Hepatocyte (in vitro differentiated cells): ENCODE data around the gene TAB3. TPM values are rescaled to one million over a fixed set of nuclear protein-coding genes. Genes with fewer than 3 reads are reported as not detected.

Experiments
- DNase-seq: peaks from one replicate; pipeline ENCODE4 v3.0.0-alpha.2; 2016; ENCODE audit warnings: low spot score
- H2AFZ ChIP-seq: fragments of 200-600 bp; sonication (generic); 2 replicates; pipeline ENCODE4 v1.6.0; 2016; ENCODE audit warnings: antibody characterized with exemption, mild to moderate bottlenecking
- H3K27ac ChIP-seq: fragments of 200-600 bp; sonication (generic); 2 replicates; pipeline ENCODE4 v1.5.1; 2016; ENCODE audit warnings: mild to moderate bottlenecking
- H3K27me3 ChIP-seq: fragments of 200-600 bp; sonication (generic); 2 replicates; pipeline ENCODE4 v1.6.1; 2016
- H3K36me3 ChIP-seq: fragments of 200-600 bp; sonication (generic); replicated peaks from 2 replicates; pipeline ENCODE4 v1.5.1; 2016; ENCODE audit warnings: low read depth; ENCODE audit not compliant: insufficient read depth
- H3K4me1 ChIP-seq: fragments of 200-600 bp; sonication (generic); 2 replicates; pipeline ENCODE4 v1.5.1; 2016; ENCODE audit warnings: mild to moderate bottlenecking, moderate library complexity; ENCODE audit not compliant: insufficient read depth
- H3K4me2 ChIP-seq: fragments of 200-600 bp; sonication (generic); 2 replicates; pipeline ENCODE4 v1.6.0; 2016
- H3K4me3 ChIP-seq: fragments of 200-600 bp; sonication (generic); 2 replicates; pipeline ENCODE4 v1.5.1; 2016; ENCODE audit warnings: mild to moderate bottlenecking
- H3K79me2 ChIP-seq: fragments of 200-600 bp; sonication (generic); 2 replicates; pipeline ENCODE4 v1.6.0; 2017; ENCODE audit warnings: mild to moderate bottlenecking
- H3K9me2 ChIP-seq: fragments of 200-600 bp; sonication (generic); replicated peaks from 2 replicates; pipeline ENCODE4 v1.6.0; 2017; ENCODE audit warnings: mild to moderate bottlenecking; ENCODE audit not compliant: insufficient read depth
- H3K9me3 ChIP-seq: fragments of 200-600 bp; sonication (generic); 2 replicates; pipeline ENCODE4 v1.5.1; 2016; ENCODE audit warnings: low read depth, mild to moderate bottlenecking
- H4K20me1 ChIP-seq: fragments of 200-600 bp; sonication (generic); 2 replicates; pipeline ENCODE4 v1.6.0; 2016; ENCODE audit warnings: mild to moderate bottlenecking; ENCODE audit not compliant: insufficient read depth, poor library complexity, severe bottlenecking
- CTCF ChIP-seq: fragments of 200-600 bp; sonication (generic); IDR thresholded peaks from 2 replicates; pipeline ENCODE4 v1.5.1; 2016; ENCODE audit warnings: antibody characterized with exemption, mild to moderate bottlenecking; ENCODE audit not compliant: poor library complexity
- EZH2 ChIP-seq: fragments of 200-600 bp; sonication (generic); IDR thresholded peaks from 2 replicates; pipeline ENCODE4 v1.6.1; 2016; ENCODE audit warnings: antibody characterized with exemption, mild to moderate bottlenecking, borderline replicate concordance
- EZH2phosphoT487 ChIP-seq: fragments of 200-600 bp; sonication (generic); IDR thresholded peaks from one replicate; pipeline ENCODE4 v1.6.1; 2018; ENCODE audit warnings: antibody characterized with exemption, mild to moderate bottlenecking, low read depth, moderate library complexity; ENCODE audit not compliant: unreplicated experiment, severe bottlenecking
- WGBS: methylation state at CpG from one replicate; pipeline ENCODE4 v1.1.6; 2016; ENCODE audit warnings: low lambda C conversion rate; ENCODE audit errors: missing lambda C conversion rate; 5-methylcytosine and 5-hydroxymethylcytosine counted together
- polyA plus RNA-seq: library from polyadenylated mRNA; unstranded; fragments of >200 nt; fragmentation: Nextera tagmentation; extraction: Ambion mirVana; gene quantifications from 2 replicates; pipeline ENCODE4 v1.2.1, GENCODE V29; 2016
- total RNA-seq: library from RNA; depleted of rRNA; stranded (reverse); fragments of >200 nt; gene quantifications from 2 replicates; pipeline ENCODE4 v1.2.3, GENCODE V29; 2014

Gene TAB3
- total and polyA plus RNA-seq, 2 experiments from 2014 or later, result 18.9 to 79.1 TPM

GRCh38 chrX:30833896-30834295 is 55.2 kb downstream of the TAB3 start:
- H3K36me3 ChIP-seq, result no peaks in the 10 kb centered on the region
- peaks cover 4% of the 10 kb centered on the region for H3K4me1 ChIP-seq
- WGBS, result 87% methylated on average over 4 of the region's 4 CpGs
- peaks cover 5% of the 10 kb centered on the region for H3K9me3 ChIP-seq
- H2AFZ ChIP-seq, result no peak overlapping the region
- H3K4me2 ChIP-seq, result no peak overlapping the region
- H3K4me3 ChIP-seq, result no peak overlapping the region
- TF ChIP-seq EZH2phosphoT487 (no peak), CTCF (no peak), EZH2 (no peak)
- DNase-seq, result no peak
- H4K20me1 ChIP-seq, result no peaks in the 10 kb centered on the region
- no peaks in the 10 kb centered on the region for H3K27me3 ChIP-seq
- no peaks in the 10 kb centered on the region for H3K9me2 ChIP-seq
- H3K79me2 ChIP-seq, result no peaks in the 10 kb centered on the region
- H3K27ac ChIP-seq, result no peak overlapping the region

GRCh38 chrX:30831082-30831481 is 58.0 kb downstream of the TAB3 start:
- Histone ChIP-seq H3K27ac (no peak overlapping the region), H3K9me2 (no peaks in the 10 kb centered on the region), H3K79me2 (no peaks in the 10 kb centered on the region), H3K4me2 (no peak overlapping the region), H3K4me3 (no peak overlapping the region), H2AFZ (no peak overlapping the region), H3K9me3 (no peaks in the 10 kb centered on the region), H3K4me1 (peaks cover 4% of the 10 kb centered on the region), H3K27me3 (no peaks in the 10 kb centered on the region), H3K36me3 (no peaks in the 10 kb centered on the region), H4K20me1 (no peaks in the 10 kb centered on the region)
- WGBS, result 80% methylated on average over 10 of the region's 10 CpGs
- TF ChIP-seq EZH2phosphoT487 (no peak), EZH2 (no peak), CTCF (no peak)
- DNase-seq, result no peak

- H3K4me1 ChIP-seq, result no peaks in the 10 kb centered on the region
- WGBS, result 78% methylated on average over 3 of the region's 3 CpGs
- no peaks in the 10 kb centered on the region for H4K20me1 ChIP-seq
- DNase-seq, result no peak
- no peaks in the 10 kb centered on the region for H3K9me2 ChIP-seq
- H3K4me3 ChIP-seq, result no peak overlapping the region
- H3K79me2 ChIP-seq, result no peaks in the 10 kb centered on the region
- TF ChIP-seq EZH2, result no peak
- TF ChIP-seq CTCF, result no peak
- no peaks in the 10 kb centered on the region for H3K36me3 ChIP-seq
- H3K9me3 ChIP-seq, result no peaks in the 10 kb centered on the region
- no peak overlapping the region for H3K4me2 ChIP-seq
- H3K27me3 ChIP-seq, result no peaks in the 10 kb centered on the region
- H3K27ac ChIP-seq, result no peak overlapping the region
- no peak overlapping the region for H2AFZ ChIP-seq
Observed at GRCh38 chrX:30830326-30830943, 58.6 kb downstream of the TAB3 start.
